Myocyte (in vitro differentiated cells): ENCODE data around the gene PLXNB1. TPM values are rescaled to one million over a fixed set of nuclear protein-coding genes. Genes with fewer than 3 reads are reported as not detected.

Experiments
- DNase-seq: peaks from one replicate; pipeline ENCODE4 v3.0.0-alpha.2; 2012; ENCODE audit warnings: low read depth
- total RNA-seq: library from RNA; depleted of rRNA; stranded (reverse); fragments of >200 nt; gene quantifications from 2 replicates; pipeline ENCODE4 v1.2.3, GENCODE V29; 2014

The PLXNB1 gene
- total RNA-seq, 1 donor from 2014 or later: 75.7 TPM

GRCh38 chr3:48418651-48419050 is 11.2 kb downstream of the PLXNB1 start:
- DNase-seq: no peak

GRCh38 chr3:48418140-48418539 is 11.7 kb downstream of the PLXNB1 start:
- DNase-seq: no peak

DNA sequence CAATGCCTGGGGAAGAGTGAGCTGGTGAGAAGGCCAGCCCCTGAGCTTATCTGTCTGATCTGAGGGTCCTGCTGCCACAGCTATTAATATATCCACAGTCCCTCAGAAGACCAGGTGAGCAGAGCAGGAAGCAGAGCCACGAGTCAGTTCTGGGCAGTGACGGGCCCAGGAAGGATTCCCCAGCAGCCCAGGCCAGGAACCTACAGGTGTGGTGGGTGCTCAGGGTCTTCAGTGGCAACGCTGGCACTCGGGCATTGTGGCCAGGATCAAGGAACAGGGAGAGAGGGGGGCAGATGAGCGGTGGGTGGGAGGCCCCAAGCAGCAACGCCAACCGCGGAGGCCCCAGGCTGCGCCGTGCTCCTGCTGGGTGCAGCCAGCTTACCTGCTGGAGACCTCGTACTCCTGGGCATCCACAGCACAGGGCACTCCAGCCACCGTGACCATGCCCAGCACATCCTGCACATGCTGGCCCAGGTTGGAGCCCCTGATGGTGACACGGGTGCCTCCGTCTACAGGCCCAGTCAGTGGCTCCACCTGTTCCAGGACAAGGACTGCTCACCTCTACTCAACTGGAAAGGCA is 12.3 kb downstream of the PLXNB1 start:
- no peak for DNase-seq

GRCh38 chr3:48416546-48416945 is 13.3 kb downstream of the PLXNB1 start:
- no peak for DNase-seq

DNA sequence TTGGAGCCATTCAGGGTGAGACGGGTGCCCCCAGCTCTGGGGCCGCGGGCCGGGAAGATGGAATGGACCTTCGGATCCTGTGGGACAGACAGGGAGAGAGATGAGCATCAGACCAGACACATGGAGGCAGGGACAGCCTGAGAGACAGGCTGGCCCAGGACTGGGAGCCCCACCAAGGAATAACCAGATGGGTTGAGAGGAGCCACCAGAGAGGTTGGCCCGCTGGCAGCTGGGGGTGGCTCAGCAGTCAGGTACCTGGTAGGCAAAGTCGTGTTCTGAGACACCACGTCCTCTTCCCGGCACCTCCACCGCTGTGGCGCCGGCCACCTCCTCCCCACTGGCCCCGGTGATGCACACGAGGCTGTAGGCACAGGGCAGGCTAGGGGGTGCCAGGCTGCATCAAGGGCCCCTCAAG is 13.8 kb downstream of the PLXNB1 start:
- DNase-seq: no peak

DNA sequence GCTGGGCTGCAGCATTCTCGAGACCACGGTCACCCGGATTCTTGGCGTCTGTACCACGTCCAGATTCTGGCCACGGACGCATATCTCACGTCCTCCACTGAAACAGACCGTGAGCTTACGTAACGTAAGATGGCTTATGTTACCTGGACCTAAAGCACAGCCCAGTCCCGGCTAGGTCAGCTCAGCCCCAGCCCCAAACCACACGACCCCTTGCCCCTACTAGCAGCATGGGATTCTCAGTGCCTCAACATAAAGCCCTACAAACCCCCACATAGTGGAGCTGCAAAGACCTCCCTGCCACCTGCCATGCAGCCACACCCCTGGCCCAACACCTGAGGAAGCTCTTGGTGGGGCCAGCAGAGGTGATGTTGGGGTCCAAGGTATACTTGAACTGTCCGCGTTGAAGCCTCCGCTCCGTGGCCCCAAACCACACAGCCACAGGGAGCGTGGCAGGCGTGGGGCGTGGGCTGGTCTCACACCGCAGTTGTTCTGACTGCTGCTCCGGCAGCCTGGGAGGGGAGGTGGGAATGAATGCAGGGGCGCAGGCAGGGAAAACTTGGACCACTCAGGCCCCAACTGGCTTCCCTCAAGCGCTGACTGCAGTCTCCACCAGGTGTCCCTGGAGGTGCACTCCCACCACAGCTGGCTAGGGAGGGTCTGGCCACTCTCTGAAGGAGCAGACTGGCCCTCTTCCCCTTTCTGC is 14.5 kb downstream of the PLXNB1 start:
- no peak for DNase-seq

DNA sequence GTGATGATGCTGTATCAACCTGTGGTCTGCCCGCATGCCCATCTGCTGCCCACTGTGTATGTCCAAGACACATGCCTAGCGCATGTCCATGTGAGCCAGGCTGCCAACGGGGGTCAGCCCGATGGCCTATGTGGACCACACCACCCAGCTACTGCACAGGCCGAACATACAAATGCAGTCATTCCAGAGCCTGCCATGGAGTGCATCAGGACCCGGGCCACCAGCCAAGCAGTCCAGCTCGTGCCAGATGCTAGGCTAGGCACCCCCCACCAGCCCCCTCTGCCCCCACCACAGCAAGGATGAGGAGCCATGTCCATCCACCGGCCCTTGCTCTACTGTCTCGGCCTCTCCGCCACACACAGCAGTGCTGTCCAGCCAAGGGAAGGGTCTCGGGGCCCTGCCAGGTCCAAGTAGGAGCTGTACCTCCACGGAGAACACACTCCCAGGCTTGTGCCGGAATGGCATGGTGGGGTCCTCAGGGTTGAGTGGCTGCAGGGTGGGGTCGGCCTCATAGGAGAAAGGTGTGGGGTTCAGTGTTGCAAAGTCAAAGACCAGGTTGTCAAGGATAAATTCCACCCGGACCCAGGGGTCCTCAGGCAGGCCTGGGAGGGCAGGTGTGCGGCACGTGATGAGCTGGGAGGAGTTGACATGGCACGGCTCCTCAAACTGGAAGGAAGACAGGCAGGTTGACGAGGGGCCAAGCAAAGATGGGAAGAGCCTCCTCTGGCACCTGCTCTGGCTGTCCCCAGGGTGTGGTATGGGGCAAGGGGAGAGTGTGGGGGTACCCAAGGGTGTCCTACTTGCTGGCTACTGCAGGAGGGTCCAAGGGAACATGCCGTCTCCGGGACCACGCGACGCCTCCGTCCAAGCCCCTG is 15.3 kb downstream of the PLXNB1 start:
- no peak for DNase-seq

GRCh38 chr3:48413611-48414010 is 16.3 kb downstream of the PLXNB1 start:
- DNase-seq: no peak

GRCh38 chr3:48413086-48413485 is 16.8 kb downstream of the PLXNB1 start:
- no peak for DNase-seq

DNA sequence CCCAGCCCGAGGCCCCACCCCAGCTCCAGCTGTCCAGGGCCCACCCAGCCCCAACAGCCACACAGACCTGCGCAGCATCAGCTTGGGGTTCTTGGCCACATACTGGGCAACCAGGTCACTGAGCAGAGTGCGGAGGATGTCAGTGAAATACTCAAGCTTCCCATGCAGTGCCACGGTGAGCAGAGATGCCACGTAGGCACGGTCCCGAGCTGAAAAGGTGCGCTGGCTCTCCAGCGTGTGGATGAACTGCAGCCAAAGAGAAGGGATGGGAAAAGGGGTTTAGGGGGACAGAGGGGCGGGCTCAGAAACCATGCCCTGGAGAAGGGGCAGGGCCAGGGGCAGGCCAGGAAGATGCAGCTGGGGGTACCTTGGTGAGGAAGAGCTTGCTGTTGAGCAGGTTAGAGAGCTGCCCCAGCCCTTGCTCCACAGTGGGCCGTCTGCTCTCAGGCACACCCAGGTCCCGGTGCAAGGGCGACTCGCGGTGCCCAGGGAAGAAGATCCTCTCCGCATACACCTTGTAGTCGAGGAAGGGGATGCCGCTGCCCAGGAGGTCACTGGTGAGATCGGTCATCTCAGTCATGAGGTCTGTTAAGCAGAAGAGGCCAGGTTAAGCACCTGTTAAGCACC is 17.4 kb downstream of the PLXNB1 start:
- DNase-seq: no peak

DNA sequence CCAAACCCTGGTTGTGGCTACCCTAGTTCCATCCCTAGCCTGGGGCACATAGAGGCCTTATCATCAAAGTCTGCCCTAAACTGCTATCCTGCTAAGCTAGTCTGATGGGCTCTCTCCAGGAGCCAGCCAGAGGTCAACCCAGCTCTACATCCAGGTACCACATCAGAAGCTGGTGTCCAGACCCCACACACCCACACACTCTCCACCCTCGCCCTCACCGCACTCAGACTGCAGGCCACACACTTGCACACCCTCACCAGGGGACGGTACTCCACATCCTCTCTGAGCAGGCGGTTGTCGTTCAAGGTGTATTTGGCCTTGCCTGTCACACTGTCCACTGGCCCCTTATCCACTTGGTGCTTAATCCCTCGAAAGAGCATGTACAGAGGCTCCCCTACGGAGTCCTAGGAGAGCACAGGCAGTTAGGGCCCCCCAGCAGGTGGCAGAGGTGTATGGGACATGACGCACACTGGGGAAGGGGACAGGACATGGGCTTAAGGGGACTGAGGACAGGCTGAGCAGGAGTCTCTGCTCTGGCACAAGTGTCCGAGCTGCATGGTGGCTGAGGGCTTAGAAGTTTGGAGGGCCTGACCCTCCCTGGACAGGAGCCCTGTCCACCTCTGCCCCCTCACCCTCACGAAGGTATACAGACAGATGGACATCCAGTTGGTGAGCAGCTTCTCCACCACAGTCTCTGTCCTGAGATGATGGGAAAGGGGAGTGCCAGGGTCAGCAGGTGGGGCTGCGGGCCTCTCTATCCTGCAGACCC is 18.1 kb downstream of the PLXNB1 start:
- DNase-seq: no peak

DNA sequence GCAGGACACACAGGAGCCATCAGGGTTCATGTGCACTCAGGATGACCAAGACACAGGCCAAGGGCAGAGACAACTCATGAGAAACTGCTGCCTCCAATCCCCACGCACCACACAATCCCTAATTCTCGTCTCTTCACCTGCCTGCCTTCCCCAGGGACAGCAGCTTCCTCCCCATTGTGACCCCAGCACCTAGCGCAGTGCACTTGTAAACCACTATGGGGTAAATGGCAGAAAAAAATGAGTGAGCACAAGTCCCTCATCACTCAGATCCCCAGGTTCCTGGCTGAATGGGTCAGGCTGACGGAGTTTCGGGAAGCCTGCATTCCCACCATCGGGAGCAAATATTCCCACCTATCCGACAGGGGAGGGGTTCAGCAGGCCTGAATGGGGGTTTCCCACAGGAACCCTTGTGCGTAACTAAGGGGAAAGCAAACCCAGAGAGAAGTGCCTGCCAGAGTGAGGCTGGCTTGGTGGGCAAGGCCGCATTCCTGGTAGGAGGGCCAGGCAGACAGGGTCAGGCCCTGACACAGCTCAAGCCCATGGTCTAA is 18.8 kb downstream of the PLXNB1 start:
- DNase-seq: no peak

DNA sequence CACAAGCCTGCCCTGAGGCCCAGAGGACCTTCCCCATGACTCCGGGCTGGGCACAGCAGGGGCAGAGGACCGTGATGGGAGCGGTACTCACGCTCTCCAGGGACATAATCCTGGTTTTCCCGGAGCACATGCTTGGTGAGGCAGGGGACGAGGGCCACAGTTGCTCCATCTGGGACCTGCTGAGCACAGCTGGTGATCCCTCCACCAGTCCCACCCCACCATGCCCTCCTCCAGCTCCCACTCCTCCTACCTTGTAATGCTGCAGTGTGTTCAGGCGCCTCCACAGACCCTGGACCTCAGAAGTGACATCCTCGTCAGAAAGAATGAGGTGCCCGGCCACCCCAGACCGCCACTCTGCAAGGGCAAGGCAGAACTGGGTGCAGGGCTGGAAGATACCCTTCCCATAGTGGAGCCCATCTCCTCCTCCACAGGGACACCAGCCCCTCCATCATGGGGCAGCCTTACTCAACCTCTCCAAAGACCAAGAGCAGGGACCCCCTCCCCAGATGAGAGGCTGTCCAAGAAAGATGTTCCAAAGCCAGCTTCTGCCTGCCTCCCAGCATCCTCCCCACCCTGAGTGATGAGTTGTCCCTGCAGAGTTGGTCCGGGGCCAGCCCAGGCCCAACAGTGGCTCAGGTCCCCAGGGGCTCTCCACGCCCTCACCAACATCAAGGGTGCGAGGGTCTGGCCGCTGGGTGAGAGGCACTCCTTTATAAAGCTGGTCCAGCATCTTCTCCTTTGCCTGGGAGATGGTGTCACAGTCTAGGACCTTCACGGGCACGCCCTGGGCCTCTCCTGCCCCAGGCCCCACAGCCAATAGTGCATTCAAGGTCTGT is 19.5 kb downstream of the PLXNB1 start:
- DNase-seq: no peak

DNA sequence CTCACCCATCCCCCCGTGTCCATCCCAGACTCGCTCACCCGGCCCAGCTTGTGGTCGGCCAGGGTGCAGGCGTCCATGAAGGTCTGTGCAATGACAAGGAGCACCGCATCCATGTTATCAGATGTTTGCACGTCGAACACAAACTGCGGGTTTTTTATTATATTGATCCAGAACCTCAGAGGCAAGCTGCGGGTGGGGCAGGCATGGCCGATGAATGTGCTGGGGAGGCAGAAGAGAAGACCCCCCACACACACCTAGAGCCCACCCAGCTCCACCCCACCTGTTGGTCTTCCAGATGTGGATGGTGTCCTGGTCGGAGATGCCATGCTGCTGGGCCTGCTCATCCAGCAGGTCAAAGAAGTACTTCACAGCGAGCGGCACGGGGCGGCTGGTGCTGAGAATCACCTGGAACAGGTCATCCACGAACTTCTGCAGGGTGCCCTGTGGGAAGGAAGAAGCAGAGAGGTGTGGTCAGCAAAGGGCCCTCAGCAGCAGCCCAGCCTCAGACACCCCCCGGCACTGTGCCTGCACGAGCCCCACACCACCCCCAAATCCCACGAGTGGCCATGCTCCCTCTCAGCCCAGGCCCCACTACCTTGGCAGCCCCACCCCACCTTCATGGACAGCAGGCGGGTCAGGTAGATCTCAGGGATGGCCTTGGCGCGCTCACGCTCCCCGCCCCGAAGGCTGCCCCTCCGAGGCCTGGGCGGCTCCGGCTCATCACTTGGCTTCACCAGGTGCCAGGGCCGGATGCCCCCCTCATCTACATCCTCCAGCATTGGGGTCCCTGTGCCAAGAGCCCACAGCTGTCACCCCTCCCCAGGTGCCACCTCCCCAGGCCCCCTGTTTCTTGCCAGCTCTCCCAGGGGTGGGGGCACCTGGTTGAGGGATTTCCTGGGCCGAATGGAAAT is 20.3 kb downstream of the PLXNB1 start:
- DNase-seq: no peak

DNA sequence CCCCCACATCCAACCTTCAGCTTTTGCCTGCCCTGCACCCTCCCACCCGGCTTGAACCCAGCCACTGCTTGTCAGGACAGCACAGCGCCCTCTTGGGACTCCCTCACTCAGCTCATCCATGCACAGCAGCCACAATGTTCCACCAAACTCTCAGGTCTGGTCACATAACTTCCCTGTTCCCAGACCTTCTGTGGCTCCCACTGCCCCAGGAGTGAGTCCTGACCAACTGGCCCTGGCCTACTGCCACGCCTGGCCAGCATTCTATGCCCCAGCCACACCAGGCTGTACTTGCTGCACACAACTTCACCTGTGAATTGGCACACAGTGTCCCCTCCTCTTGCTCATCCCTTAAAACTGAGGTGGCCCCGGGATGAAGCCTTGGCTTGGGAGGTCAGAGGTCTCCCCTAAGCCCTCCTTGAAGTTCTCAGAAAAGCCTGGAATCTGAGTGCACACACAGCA is 21.0 kb downstream of the PLXNB1 start:
- no peak for DNase-seq

GRCh38 chr3:48407542-48408099 is 22.3 kb downstream of the PLXNB1 start:
- DNase-seq: no peak

DNA sequence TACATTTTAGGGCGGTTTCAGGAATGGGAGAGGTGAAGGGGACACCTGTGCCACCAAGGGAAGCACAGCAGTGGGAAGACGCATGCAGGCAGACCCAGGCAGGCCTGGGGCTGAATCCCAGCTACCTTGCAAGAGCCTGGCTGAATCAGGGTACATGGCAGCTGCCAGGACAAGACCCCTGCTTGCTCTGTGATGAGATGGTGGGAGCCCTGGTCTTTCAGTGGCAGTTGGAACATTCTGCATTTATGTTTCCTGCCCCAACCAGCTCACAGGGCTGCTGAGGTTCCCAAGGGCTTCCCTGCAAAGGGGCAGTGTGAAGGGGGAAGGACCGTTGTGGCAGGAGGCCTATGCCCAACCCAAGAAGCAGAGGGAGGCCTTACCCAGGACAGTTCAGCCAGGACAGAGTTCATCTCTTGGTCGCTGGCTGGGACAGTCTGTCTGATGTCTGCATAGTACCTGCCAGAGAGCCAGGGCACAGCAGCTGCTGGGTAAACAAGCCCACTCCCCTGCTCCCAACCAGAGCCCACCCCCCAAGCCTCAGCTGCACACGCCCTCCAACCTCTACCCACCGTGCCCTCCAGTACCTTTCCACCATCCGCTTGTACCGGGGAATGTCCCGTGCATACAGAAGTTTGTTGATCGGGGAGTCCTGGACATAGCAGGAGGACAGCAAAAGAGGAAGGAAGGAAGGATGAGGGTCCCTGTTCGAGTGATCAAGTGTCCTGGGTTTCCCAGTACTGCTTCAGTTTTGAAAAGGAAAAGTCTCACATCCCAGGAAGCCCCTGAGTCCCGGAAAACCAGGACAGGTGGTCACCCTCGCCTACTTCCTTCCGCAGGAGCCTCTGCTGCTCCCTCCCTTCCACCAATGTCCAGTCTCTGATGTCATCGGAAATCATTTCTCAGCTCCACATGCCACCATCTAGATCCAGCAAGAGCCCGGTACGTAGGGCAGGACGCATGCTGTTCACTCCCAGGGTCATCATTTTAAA is 23.1 kb downstream of the PLXNB1 start:
- no peak for DNase-seq
